GM18867 (cell line): ENCODE results near the gene CD164L2.
"Not testable (repeated sequence)": the region's sequence is repeated elsewhere in the genome, so short reads cannot be mapped to it uniquely, and the experiment has no call there.

Source experiments
- ATAC-seq: cut with Tn5 transposase; IDR thresholded peaks from one replicate; pipeline ENCODE4 v1.9.1; 2021; ENCODE audit warnings: mild to moderate bottlenecking, moderate library complexity; ENCODE audit not compliant: unreplicated experiment

CD164L2 gene

DNA sequence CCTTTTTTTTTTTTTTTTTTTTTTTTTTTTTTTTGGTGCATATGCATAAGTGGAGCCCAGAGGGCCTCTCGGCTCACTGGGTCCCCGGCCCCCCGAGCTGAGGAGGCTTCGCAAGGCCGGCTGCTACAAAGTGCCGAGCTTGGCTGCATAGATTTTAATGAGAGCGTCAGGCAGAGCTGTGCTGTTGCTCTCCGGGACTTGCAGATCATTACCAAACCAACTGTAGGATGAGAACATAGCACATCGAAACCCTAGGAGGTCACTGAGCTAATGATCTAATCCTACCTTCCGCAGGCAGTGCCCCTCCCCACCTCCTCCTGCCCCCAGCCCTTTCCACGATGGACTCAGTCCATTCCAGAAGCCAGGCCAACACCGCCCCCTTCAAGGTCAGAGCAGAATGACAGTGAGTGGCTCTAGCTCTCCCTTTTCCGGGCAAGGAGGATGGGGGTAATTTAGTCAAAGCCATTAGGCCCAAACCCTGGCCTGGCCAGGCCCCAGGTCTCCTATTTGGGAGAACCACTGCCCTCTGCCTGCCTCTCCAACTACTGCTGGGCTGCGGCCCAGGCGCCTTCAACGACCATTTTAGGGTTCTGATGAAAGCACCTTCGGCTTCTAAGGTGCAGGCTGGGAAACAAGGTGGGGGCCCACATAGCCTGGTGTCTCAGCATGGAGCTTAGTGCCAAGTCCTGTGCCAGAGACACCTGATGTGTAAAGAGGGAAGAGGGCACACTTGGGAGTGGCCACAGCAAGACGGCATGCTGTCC, 22.6 kb upstream of the CD164L2 start:
- not testable (repeated sequence) for ATAC-seq

DNA sequence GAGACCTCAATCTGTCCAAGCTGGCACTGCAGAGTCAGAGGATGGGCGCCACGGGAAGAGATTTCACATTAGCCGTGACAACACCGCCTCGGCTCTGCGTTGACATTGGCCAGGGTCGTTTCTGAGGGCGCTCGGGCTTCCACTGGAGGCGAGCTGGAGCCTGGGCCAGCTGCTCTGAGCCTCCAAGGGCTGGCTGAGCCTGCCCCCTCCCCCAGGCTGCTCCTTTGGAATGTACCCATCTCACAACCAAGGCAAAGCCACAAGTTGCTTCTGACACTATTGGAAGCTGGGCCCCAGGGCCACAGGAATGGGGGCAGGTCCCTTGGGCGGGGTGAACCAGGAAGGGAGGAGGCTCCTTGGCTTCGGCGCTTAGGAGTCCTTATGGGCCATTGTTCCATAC, 21.9 kb upstream of the CD164L2 start:
- no peak for ATAC-seq

DNA sequence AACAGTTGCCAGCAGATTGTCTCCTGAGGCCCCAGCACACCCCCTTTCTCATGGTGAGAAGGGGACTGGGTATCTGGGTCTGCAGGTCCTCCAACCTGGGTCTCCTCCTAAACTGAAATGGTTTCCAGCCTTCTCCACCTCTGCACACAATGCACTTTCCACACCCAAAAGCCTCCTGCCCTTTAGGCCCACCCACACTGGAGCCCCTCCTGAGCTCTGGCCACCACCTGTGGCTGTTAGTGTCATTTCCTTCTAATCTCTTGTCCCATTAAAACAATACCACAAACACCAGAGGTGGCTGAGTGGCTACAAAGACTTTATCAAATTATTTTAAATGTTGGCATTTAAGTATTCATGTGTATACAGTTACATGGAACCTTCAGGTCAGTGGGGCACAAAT, 20.8 kb upstream of the CD164L2 start:
- ATAC-seq: no peak

DNA sequence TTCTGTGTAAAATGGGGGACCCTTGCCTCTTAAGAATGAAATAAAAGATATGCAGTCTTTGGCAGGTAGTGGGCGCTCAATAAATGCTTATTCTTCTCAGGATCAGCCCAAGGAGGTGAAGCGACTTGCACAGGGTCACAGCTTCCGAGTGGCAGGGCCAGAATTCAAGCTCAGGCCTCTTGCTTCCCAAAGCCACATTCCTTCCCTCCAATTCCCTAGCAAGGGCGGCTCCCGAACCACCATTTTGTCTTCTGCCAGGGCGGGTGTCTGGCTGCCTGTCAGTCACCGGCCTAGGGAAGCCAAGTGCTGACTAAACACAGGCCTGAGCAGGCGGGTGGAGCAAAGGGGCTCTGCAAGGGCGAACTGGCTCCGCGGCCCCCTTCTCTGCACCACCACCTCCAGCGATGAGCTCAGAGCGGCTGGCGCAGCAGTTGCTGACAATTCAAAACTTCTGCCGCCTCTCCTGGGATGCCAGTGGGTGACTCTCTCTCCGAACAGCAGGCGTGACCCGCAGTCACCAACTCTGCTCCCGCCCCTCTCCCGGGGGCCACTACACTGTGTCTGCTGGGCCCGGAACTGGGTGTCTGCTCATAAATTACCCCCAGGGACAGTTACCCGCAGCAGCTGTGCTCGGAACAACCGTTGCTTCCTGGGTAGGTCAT, 20.1 kb upstream of the CD164L2 start:
- ATAC-seq: no peak

DNA sequence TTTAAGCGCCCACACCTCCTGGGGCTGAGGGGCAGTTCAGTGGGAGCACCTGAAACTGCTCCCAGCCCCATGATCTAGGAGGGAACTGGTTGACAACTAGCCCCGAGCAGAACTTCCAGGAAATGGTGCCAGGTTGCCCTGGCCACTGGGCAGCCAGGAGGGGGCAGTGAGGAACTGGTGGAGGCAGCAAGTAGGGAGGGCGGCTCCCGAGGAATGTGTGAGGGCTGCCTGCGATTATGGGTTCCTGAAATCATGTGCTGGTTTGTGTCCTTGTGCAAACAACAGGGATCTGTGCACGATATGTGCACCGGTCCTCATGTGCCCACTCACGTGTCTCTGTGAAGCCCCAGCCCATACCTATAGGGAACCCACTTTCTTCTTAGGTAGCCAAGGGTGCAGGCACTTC, 19.2 kb upstream of the CD164L2 start:
- ATAC-seq: no peak

DNA sequence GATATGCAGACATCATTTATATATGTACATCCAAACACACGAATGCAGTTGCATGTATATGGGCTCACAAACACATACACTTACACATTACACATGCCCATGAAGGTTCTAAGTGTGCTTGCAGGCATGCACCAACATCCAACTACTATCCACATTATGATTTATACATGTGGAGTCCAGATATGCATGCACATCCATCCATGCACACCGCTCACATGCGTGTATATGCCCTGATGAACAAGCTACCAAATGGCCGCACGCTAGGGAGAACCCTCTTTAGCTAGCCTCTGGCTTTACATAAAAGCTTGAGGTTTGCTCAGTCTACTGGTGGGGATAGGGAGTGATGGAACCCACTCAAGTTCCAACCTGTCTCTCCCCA, 17.8 kb upstream of the CD164L2 start:
- ATAC-seq: no peak

DNA sequence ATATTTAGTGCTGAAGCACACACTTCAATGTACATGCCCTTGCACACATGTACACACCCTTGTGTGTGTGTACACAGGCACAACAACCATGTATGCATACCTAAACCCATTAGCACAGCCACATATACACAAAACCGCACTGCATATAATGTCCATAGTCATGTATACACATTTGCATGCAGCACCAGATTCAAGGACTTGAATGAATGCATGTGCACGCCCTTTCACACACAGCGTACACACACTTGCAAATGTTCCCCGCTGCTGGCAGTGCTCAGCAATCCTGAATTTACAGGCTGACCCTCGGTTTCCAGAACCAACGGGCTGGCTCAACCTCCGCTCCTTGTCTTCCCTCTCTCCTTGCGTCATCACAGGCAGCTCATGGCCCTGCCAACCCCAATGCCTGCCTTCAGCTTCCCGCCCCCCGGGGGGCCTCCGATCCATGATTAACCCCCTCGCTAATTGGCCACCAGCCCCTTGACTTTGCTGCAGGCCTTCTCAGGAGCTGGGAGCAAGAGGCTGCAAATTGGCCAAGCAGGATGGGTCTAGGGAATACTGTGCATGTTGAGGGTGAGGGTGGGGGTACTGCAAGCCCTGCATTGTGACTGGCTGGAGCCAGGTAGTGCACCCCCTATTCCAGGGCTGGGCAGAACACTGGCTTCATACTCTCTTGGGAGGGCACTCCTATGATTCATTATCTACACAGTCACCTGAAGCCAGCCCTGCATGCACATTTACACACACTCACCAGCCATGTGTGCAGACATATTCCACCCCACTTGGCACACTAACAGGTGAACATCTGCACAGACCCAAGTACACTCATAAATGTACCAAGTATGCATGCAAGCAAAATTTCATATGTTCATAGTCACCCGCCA, 17.2 kb upstream of the CD164L2 start:
- ATAC-seq: no peak

DNA sequence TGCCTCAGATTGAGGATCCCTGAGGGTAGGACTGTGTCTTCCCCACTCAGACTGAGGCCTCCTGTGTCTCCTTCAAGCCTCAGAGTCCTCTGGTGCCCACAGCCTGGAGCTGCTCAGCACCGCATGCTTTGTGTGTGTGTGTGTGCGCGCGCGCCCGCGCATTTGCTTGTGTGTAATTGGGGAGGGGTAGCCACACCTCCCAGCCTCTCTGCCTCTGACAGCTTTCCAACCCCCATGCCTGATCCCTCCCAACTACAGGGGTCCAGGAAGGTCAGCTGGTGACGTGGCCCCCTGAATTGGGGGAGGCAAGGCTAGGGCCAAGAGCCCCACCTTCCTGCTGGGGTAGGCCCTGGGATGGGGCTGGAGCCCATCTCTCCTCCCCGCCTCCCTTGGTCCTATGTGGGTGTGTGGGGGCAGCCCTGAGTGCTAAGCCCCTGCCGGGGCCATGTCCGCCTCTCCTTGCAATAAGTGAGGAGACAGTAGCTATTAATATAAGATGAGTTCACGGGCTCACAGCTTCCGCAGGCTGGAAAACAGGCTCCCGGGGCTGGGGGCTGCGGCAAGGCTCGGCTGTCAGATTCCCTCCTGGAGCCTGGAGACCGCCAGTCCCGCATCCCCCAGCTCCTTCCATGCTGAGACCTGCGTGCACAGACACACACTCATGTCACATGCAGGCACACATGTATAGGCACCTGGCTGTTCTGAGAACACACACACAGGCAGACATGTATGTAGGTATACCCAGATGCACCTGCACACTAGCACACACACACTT, 16.3 kb upstream of the CD164L2 start:
- no peak for ATAC-seq

DNA sequence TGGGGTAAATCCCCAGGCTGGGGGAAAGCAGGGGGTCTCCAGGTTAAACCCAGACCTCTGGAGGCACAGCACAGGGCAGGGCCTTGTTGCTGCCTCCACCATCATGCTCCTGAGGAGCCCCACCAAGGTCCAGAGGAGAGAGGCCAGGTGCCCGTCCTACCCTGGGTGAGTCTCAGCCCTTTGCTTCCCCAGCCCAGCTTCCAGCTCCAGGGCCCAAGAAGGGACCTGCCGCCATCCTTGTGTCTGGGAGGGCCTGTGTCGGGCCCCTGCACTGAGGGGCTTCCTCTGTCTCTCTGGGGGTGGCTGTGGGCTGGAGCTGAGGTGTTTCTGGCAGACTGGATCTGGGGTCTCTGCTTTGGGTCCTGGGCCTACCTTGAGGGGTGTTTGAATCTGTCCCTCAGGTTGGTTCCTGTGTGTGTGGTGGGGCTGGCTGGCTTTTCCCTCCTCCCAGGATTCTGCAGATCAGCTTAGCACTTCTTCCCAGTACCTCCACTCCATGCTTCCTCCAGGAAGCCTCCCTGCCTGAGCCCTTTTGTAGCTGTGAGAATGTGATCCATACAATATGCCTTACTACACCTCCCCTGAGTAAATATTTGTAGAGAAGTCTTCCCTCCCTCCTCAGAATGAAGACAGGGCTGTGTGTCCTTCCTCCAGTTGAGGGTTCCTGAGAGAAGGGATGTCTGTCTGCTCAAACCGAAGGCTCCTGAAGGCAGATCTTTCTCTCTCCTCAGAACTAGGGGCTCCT, 15.4 kb upstream of the CD164L2 start:
- no peak for ATAC-seq

DNA sequence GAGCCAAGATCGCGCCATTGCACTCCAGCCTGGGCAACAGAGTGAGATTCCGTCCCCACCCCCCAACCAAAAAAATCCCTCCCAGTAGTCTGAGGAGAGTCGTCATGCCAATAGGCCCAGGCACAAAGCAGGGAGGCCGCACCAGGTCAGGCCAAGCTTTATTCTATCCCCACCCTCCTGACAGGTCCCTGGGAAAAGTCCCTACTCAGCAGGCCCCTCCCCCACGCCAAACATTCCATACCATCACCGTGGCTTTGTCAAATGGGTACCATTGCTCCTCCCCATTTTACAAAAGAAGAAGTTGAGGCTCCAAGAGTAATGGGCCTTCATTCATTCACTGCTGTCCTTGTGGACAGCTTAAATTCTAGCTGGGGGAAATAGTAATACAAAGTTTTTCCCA, 14.6 kb upstream of the CD164L2 start:
- no peak for ATAC-seq

DNA sequence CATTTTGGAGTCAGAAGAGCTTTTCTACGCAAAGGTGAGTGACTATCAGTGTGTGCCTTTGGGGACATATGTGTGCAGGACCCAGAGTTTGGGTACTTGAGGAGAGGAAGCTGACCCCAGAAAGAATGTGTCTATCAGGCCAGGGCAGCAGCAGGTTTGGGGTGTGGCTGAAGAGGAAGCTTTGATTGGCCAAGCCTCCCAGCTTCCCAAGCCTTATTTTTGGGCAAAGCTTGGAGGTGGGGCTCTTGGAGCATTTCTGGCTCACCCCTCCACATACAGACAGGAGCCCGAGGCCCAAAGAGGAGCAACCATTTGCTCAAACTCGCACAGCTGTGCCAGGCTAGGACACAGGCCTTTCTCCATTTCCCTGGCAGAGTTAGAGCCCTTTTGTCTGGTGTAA, 14.0 kb upstream of the CD164L2 start:
- ATAC-seq: no peak

DNA sequence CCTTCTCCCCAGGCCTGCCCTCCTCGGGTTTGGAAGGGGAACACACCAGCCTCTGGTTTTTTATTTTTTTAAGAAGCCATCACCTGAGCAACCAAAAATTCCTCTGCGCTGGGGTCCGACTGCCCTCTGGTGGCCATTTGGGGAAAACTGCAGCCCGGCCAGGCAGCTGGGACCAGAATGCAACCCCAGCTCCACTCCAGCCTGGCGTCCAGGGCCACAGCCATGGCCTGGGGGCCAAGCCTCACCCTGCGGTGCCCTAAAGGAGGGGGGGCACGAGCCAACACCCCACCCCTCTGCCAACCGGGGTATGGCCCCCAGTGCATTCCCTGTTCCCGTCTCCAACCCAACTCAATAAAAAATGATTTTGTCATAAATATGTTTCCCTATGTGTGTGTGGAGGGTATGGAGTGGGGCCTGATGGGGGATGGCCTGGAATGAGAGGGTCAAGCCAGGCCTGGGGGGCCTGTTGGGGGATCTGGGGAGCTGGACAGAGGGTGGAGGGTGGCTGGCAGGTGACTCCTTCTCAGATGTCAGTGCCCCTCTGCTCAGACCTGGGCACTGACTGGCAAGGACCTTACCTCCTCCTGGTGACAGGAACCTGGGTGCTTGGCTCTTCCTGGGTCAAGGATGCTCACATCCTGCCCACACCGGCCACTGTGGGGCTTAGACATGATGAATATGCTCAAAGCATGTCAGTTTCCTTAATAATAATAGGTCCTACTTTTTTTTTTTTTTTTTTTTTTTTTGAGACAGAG, 12.5 kb upstream of the CD164L2 start:
- ATAC-seq: no peak

DNA sequence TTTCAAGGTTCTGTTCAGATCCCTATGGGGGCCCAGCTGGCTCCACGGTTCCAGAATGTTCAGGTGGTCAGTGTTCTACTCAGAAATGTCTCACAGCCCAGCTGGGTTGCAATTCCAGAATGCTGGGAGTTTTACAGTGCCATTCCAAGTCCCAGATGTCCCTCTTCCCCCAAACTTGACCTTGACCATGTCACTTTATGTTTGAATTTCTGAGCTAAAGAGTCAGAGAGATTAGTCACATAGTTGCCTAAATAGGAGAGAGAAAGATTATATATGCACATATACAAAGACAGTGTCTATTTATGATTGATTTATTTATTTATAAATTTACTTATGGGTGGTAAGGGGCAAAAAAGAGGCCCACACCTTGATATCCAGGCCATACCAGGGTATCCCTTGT, 11.8 kb upstream of the CD164L2 start:
- ATAC-seq: no peak

DNA sequence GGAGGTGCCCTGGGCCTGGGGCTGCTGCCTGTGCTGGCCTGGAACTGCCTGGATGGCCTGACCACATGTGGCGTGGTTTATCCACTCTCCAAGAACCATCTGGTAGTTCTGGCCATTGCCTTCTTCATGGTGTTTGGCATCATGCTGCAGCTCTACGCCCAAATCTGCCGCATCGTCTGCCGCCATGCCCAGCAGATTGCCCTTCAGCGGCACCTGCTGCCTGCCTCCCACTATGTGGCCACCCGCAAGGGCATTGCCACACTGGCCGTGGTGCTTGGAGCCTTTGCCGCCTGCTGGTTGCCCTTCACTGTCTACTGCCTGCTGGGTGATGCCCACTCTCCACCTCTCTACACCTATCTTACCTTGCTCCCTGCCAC, 11.1 kb upstream of the CD164L2 start:
- ATAC-seq: no peak

DNA sequence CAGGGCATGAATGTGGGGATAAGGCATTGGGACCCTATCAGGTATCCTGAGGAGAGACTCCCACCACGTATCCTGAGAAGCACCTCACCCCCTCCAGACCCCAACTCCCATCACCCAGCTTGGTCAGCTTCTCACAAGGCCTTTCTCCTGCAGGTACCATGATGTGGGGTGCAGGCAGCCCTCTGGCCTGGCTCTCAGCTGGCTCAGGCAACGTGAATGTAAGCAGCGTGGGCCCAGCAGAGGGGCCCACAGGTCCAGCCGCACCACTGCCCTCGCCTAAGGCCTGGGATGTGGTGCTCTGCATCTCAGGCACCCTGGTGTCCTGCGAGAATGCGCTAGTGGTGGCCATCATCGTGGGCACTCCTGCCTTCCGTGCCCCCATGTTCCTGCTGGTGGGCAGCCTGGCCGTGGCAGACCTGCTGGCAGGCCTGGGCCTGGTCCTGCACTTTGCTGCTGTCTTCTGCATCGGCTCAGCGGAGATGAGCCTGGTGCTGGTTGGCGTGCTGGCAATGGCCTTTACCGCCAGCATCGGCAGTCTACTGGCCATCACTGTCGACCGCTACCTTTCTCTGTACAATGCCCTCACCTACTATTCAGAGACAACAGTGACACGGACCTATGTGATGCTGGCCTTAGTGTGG, 10.6 kb upstream of the CD164L2 start:
- ATAC-seq: no peak

DNA sequence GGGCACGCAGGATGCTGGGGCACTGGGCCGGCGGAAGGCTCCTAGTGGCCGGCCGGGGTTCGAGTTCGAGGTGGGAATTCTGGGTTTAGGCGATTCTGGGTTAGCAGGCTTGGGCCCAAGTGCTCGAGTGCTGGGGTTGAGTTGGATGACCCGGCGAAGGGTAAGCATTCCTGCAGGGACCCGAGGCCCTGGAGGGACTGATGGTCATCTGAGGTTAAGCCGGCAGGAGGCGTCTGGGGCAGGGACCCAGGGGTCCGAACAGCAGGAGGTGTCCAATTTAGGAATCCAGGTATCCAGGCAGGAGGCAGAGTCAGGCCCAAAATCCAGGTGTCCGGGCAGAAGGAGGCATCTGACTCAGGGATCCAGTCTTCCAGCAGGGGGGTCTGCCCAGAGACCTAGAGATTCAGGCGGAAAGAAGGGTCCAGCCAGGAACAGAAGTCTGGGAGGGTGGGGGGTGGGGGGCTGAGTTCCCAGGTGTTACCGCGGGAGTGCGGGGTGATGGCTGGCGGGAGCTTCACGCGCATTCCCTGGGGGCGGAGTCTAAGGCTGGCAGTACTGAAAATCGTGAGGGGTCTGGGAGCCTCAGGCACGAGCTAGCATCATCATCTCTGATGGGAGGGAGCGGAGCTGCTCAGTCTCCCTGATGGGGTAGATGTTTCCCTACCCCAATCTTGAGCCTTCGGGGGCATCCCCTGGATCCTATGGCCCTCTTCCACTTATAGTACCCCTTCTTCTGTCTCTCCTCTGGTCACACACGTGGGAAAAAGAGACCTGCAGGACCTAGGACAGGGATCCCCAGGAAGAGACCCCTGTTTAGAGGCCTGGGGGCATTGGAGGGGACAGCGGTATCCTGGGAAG, 9.9 kb upstream of the CD164L2 start:
- ATAC-seq: peak; percentile 3

DNA sequence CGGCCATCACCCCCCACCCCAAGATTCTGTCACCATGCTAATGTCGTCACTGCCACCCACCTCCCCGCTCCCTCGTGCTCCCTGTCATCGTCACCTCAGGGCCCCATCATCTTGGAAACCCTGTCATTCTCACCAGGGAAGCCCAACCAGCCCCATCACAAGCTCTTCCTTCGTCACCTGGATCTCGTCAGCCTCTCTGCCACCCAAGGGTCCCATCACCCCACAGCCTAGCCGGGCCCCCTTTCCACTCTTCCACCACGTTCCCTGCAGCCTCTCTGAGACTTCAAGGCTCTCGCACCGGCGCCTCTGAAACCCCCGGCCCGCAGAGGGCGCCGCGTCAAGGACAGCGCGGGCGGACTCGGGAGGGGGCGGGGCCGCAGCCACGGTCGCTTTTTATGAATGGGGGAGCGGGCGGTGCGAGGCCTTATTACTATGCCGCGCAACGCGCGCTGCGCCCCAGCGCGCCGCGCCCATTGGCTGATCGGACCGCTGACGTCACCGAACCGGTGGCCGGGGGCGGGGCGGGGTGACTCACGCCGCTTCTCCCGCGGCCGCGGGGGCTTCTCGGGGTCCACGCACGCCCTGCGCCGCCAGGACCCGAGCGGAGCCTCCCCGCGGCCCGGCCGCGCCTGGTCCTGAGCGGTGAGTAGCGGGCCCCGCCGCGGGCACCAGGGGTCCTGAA, 9.1 kb upstream of the CD164L2 start, which contains the start of gene GPR3:
Gene GPR3, plus strand, starts transcription at position 527 of the 682 bp plus-strand sequence. CDS start 1,177 bp downstream, outside the sequence.
- ATAC-seq: peak; percentile 78
